GM19025 (cell line): Measurements from ENCODE around the gene SH2D7.

ENCODE experiments used
- ATAC-seq: cut with Tn5 transposase; IDR thresholded peaks from one replicate; pipeline ENCODE4 v1.9.1; 2021; ENCODE audit warnings: mild to moderate bottlenecking, low read depth, moderate library complexity; ENCODE audit not compliant: unreplicated experiment

Gene SH2D7

GRCh38 chr15:78059110-78059839 lies 33.1 kb upstream of the SH2D7 start:
- no peak for ATAC-seq

DNA sequence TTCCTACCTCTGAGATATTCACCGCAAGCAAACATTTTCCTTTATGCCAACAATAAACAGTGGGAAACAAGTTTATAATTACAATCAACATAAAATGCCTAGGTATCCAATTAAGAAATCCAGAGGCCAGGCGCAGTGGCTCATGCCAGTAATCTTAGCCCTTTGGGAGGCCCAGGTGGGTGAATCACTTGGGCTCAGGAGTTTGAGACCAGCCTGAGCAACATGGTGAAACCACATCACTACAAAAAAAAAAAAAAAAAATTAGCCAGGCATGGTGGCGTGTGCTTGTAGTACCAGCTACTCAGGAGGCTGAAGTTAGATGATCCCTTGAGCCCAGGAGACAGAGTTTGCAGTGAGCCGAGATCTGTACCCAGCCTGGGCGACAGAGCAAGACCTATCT lies 32.1 kb upstream of the SH2D7 start:
- ATAC-seq = no peak

- no peak for ATAC-seq
Observed at GRCh38 chr15:78061963-78062427, 30.4 kb upstream of the SH2D7 start.

- ATAC-seq = no peak
Observed at GRCh38 chr15:78063217-78063616, 29.1 kb upstream of the SH2D7 start.

- no peak for ATAC-seq
Observed at GRCh38 chr15:78063970-78064385, 28.4 kb upstream of the SH2D7 start.

DNA sequence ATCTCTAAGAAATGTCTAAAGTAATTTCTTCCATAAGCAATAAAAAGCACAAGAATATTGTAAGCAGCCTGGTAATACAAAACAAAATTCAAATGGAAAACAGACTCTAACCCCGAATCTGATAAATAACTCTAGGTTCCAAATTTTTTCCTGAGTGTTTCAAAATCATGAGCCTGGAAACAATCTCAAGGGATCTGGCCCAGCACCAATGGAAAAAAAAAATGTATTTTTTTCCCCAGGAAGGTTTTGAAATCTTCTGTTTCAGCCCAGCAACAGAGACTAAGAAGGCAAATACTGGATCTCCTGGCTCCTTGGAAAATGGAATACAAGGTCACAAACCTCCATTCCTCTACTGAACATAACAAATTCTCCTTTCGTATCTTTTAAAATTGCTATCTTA lies 27.8 kb upstream of the SH2D7 start:
- ATAC-seq = no peak

- ATAC-seq = no peak
Observed at GRCh38 chr15:78065284-78065872, 27.0 kb upstream of the SH2D7 start.

DNA sequence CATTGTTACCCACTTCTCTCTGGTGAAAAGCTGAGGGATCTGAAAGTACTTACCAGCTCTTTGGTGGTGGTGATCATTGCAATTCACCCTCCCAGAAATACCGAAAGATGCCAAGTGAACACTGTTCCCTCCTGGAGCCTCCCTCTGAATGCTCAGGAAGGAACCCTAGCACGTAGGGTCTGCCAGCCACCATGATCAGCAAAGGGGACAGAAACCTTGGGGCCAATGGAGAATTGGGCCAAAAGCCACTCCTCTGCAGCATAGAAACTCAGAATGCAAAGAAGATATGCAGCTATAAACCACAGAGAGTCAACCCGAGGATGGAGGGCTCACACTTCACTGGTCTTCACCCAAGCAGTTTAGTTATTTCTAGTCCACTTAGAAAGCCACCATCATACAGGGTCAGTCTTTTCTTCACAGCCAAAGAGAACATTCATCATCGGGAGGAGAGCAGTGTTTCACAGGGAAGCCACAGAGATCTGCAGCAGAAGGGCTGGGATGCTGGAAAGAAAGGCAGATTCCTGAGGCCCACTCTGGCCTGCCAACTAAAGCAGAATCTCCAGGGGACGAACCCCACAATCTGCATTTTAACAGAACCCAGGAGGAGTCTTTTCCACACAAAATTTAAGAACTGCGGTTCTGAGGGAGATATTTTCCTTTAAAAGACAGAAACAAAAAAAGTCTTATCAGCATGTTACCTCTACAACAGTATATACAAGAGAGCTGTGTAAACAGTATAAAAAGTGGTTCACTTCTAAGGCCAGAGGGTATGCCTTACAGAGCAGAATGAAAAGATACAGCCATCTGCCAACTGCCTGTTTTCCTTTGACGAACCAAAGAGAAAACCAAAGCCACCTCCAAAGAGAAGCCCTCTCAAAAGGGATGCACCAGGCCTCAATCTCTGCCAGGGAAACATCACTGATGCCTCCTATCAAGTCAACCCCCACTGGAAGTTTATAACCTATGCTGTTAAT lies 26.1 kb upstream of the SH2D7 start:
- ATAC-seq = peak; percentile 67

- no peak for ATAC-seq
Observed at GRCh38 chr15:78067328-78068228, 24.8 kb upstream of the SH2D7 start.

DNA sequence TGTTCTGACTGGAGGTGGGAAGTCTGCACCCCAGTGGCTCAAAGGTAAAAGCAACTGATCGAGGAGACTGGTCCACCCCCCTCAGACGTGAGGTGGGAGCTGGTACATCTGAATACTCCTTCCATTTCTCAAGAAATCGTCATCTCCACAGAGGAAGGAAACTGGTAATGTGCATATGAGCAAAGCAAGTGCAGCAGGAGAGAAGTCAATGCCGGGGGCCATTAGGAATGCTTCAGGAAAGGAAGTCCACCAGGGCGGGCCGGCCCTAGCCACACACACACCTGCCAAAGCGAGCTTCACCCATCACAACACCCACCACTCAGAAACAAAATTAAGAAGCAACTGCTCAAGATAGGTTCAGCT lies 23.3 kb upstream of the SH2D7 start:
- ATAC-seq = no peak

DNA sequence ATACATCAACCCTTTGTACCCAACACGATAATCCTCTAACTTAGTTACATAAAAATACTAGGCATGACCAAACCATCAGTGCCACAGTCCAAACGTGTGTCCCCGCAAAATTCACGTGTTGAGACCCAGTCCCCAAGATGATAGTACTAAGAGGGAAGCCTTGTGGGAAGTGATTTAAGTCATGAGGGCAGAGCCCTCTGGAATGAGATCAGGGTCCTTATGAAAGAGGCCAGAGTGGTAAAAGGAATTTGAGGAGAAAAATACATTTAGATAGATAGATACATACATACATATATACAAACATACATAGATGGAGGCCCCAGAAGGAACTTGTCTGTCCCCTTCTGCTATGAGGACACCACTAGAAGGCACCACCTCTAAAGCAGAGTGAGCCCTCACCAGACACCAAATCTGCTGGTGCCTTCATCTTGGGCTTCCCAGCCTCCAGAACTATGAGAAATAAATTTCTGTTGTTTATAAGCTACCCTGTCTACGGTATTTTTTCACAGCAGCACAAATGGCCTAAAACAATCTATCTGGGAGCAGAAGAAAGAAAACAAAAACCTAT lies 22.8 kb upstream of the SH2D7 start:
- no peak for ATAC-seq

DNA sequence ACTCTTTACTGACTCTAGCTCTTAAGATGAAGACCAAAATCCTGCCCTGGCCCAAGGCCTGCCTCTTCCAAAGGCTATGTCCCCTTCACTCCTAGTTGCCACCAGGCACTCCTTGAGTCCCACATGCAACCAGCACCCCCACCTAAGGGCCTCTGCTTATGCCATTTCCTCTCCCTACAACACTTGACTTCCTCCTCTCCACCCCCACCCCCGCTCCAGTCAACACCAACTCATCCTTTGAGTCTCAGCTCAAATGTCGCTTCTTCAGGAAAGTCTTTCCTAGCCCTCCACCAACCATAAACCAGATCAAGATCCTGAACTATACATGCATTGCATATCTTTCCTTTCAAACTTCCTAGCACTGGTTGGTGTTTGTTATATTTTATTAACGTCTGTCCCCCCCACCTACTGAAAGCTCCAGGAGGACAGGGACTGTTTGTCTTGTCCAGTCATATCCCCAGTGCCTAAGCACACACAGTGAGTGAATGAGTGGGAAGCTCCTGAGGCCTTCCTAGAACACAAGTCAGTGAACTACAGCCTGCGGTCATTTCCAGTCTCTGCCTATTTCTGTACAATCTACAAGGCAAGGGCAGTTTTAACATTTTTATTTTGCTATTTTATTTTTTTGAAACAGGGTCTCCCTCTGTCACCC lies 22.2 kb upstream of the SH2D7 start:
- ATAC-seq = no peak

DNA sequence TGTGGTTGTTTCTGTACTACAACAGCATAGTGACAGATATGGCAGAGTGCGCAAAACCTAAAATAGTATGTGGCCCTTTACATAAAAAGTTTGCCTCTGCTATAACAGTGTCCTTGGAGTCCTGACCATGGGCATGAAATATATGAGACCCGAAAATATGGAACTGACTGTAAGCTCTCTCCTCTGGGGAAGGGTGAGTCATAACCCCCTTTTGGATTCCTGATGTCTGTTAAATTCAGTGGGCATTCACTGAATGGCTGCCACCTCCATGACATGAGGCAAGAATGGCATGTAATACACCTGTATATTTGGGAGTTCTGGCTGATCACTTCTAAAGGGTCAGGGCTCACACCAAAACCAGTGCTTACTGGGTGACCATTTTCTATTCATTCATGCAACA lies 21.0 kb upstream of the SH2D7 start:
- no peak for ATAC-seq

DNA sequence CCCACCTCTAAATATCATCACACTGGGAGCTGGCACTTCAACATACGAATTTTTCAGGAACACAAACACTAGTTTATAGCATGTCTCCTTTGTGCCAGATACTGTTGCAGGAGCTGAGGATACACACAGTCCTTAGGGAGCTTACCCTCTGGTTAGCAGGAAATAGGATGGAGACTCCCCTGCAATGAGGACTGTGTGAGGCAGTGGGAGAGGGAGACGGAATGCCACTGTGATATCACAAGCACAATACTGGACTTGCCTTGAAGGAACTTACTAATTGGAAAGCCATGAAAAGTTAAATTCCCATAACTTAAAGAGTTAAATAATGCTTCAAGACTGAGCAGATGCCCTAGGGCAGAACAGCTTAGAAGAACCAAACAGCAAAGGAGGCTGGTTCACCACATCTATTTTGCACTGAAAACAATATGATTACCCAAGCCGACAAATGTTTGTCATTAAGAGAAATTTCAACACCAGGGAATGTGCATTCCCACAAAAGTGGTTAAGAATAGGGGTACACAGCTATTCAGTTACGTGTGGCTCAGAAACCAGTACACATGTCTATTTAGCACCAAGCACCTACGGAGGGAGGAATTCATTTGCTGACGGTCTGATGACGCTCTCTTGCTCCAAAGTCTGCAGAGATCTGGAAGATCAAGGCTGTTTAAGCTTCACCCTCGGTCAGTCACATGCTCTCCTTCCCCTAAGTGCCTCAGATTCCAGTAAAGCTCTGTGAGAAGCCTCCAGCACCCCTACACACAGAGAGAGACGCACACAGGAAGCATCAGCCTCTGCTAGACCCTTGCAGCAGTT lies 20.1 kb upstream of the SH2D7 start:
- no peak for ATAC-seq

GRCh38 chr15:78073046-78073787 lies 19.1 kb upstream of the SH2D7 start:
- no peak for ATAC-seq

- ATAC-seq = no peak
Observed at GRCh38 chr15:78075490-78076230, 16.7 kb upstream of the SH2D7 start.
